Upper lobe of left lung (tissue), 6 donors: Measurements from ENCODE around the gene RAPGEF5. TPM values are rescaled to one million over a fixed set of nuclear protein-coding genes. Genes with fewer than 3 reads are reported as not detected.
A peak's percentile ranks its signal among the peaks of the same experiment; 100 is the strongest.

Source experiments
- ATAC-seq, 2 donors: fragments of 200-7000 bp; cut with Tn5 transposase; one replicate each; pipeline ENCODE4 v1.9.1; 2022; ENCODE audit warnings: mild to moderate bottlenecking in 2 of 2, moderate library complexity in 2 of 2; ENCODE audit not compliant: low FRiP score in 2 of 2
- DNase-seq, 2 donors: peaks; one replicate each; pipeline ENCODE4 v3.0.0-alpha.2; 2019 to 2020
- H3K27ac ChIP-seq, 4 donors: fragments of 200-600 bp; sonication (generic); one replicate each; pipeline ENCODE4 v1.5.1; 2016 to 2019
- H3K27me3 ChIP-seq, 4 donors: fragments of 200-600 bp; sonication (generic); one replicate each; pipeline ENCODE4 v1.5.1; 2017 to 2019
- H3K36me3 ChIP-seq, 4 donors: fragments of 200-600 bp; sonication (generic); one replicate each; pipeline ENCODE4 v1.5.1; 2016 to 2019
- H3K4me1 ChIP-seq, 4 donors: fragments of 200-600 bp; sonication (generic); one replicate each; pipeline ENCODE4 v1.5.1; 2018 to 2019
- H3K4me3 ChIP-seq, 4 donors: fragments of 200-600 bp; sonication (generic); one replicate each; pipeline ENCODE4 v1.5.1; 2017 to 2019; ENCODE audit warnings: mild to moderate bottlenecking in 2 of 4, moderate library complexity in 1 of 4
- H3K9me3 ChIP-seq, 4 donors: fragments of 200-600 bp; sonication (generic); one replicate each; pipeline ENCODE4 v1.5.1; 2018 to 2019
- EP300 ChIP-seq, 4 donors: sonication (generic); formaldehyde crosslinking; IDR thresholded peaks; one replicate each; pipeline ENCODE4 v1.5.1; 2017; ENCODE audit warnings: antibody characterized with exemption in 4 of 4, control low read depth in 2 of 4
- POLR2A ChIP-seq, 4 donors: fragments of 450-650 bp; IDR thresholded peaks; one replicate each; pipeline ENCODE4 v1.5.1; 2016 to 2017; ENCODE audit warnings: antibody characterized with exemption in 4 of 4, mild to moderate bottlenecking in 2 of 4
- POLR2AphosphoS5 ChIP-seq, 2 donors: sonication (generic); formaldehyde crosslinking; IDR thresholded peaks; one replicate each; pipeline ENCODE4 v1.5.1; 2017; ENCODE audit warnings: antibody characterized with exemption in 2 of 2
- WGBS, 2 donors: methylation state at CpG; one replicate each; pipeline ENCODE4 v1.1.5; 2017 to 2018; 5-methylcytosine and 5-hydroxymethylcytosine counted together
- total RNA-seq, 6 donors: library from RNA; depleted of rRNA in 4 of 6; stranded (reverse); fragments of >200 nt in 4 of 6; gene quantifications; one replicate each; pipeline versions ENCODE4 v1.1.0 to v1.2.1, GENCODE V29; 2016 to 2021
- TF ChIP-seq, protein P1 (sequence below), 6 experiments: fragments of 450-650 bp in 4 of 6; fragments of 200-600 bp in 2 of 6; sonication (generic) in 2 of 6; IDR thresholded peaks; one replicate each; pipeline ENCODE4 v1.5.1; 2016 to 2019; ENCODE audit warnings: antibody characterized with exemption in 6 of 6
- donor health status: DM: no; HTN: no; CAD: no; lungs with moderate emphysema.
- donor health status: DM: no; HTN: yes; CAD: no; lungs with severe emphysema.

Gene RAPGEF5
- total RNA-seq, 6 donors from 2014 or later = 68.1 to 206 (median 101) TPM

DNA sequence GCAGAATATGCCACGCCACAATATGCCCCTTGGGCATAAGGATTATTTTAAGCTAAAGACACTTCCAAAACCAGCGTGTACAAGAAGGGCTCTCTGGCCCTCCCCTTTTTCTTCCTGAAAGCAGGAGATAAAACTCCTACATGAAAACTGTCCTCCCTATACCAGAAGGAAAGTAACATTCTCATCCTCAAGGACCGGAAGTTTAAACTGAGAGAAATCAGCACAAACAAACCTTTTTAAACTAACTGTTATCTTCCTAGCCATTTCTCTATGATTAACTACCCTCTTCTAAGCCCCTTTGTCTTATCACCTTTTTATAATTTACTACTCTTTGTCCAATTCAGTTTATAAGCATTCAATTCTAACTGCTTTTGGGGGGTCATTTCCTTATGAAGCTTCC is 16.4 kb upstream of the RAPGEF5 start:
- Histone ChIP-seq H3K36me3 (no peaks in the 10 kb centered on the region), H3K27me3 (no peaks in the 10 kb centered on the region), H3K4me3 (no peak overlapping the region), H3K4me1 (peaks cover 0 to 2% (median 0%) of the 10 kb centered on the region in 4 donors), H3K9me3 (no peaks in the 10 kb centered on the region), H3K27ac (peak overlapping the region in 2 of 4 donors; percentile 13 to 46)
- TF ChIP-seq POLR2A (IDR thresholded peaks at IDR 0.05) (no peak), POLR2AphosphoS5 (IDR thresholded peaks at IDR 0.05) (no peak), EP300 (IDR thresholded peaks at IDR 0.05) (no peak)
- TF ChIP-seq, protein P1, sequence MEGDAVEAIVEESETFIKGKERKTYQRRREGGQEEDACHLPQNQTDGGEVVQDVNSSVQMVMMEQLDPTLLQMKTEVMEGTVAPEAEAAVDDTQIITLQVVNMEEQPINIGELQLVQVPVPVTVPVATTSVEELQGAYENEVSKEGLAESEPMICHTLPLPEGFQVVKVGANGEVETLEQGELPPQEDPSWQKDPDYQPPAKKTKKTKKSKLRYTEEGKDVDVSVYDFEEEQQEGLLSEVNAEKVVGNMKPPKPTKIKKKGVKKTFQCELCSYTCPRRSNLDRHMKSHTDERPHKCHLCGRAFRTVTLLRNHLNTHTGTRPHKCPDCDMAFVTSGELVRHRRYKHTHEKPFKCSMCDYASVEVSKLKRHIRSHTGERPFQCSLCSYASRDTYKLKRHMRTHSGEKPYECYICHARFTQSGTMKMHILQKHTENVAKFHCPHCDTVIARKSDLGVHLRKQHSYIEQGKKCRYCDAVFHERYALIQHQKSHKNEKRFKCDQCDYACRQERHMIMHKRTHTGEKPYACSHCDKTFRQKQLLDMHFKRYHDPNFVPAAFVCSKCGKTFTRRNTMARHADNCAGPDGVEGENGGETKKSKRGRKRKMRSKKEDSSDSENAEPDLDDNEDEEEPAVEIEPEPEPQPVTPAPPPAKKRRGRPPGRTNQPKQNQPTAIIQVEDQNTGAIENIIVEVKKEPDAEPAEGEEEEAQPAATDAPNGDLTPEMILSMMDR (IDR thresholded peaks at IDR 0.05) = no peak
- 59 to 67% methylated on average over 3 of the region's 3 CpGs for WGBS, 2 donors
- ATAC-seq (no peak), DNase-seq (no peak)

DNA sequence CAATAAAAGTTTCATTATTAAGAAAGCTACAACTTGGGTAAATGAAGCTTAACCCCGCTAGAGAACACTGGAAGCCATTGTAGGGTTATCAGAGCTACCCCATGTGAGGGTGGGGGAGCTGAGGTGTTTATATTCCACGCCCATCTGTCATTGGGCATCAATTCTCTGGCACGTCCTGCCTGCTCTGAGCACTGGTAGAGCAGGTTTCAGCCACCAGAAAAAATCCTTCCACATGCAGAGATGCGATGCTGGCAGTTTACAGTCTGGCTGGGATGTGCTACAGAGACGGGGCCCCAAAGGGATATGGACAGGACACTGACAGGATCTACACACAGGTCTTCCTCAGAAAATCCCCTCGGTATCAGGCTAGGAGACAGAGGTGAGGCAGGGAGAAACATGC is 15.9 kb upstream of the RAPGEF5 start:
- Histone ChIP-seq H3K27me3 (no peaks in the 10 kb centered on the region), H3K4me3 (no peak overlapping the region), H3K36me3 (no peaks in the 10 kb centered on the region), H3K9me3 (no peaks in the 10 kb centered on the region), H3K27ac (peak overlapping the region in 2 of 4 donors; percentile 13 to 46), H3K4me1 (no peaks in the 10 kb centered on the region)
- DNase-seq (no peak), ATAC-seq (no peak)
- whole genome bisulfite sequencing, 2 donors = 47 to 50% methylated on average over 6 of the region's 6 CpGs
- TF ChIP-seq, protein P1 (IDR thresholded peaks at IDR 0.05) = no peak
- TF ChIP-seq POLR2AphosphoS5 (IDR thresholded peaks at IDR 0.05) (no peak), EP300 (IDR thresholded peaks at IDR 0.05) (no peak), POLR2A (IDR thresholded peaks at IDR 0.05) (no peak)

- Histone ChIP-seq H3K4me3 (no peak overlapping the region), H3K27me3 (no peaks in the 10 kb centered on the region), H3K9me3 (no peaks in the 10 kb centered on the region), H3K36me3 (no peaks in the 10 kb centered on the region), H3K4me1 (no peaks in the 10 kb centered on the region), H3K27ac (no peak overlapping the region)
- TF ChIP-seq, protein P1 (IDR thresholded peaks at IDR 0.05) = no peak
- TF ChIP-seq EP300 (IDR thresholded peaks at IDR 0.05) (no peak), POLR2A (IDR thresholded peaks at IDR 0.05) (no peak), POLR2AphosphoS5 (IDR thresholded peaks at IDR 0.05) (no peak)
- DNase-seq (no peak), ATAC-seq (no peak)
Observed at GRCh38 chr7:22371878-22372277, 14.9 kb upstream of the RAPGEF5 start.

DNA sequence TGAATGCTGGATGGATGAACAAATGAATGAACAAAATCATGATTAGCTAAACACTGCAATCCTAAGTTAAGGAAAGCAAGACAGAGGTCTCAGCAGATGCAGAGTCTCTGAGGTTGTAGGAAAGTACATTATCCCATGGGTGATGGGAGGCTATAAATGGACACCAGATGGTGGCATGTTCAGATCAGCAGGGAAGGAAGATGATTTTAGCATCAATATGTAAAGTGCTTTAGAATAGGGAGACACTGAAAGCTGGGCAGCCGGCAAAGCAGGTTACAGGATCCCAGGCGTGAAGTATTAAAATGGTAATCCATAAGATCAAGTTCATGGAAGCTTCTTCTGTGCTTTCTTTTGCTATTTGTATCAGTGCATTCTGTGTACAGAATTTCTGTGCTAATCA is 7.9 kb upstream of the RAPGEF5 start:
- ATAC-seq = no peak
- TF ChIP-seq POLR2AphosphoS5 (IDR thresholded peaks at IDR 0.05) (no peak), EP300 (IDR thresholded peaks at IDR 0.05) (no peak), POLR2A (IDR thresholded peaks at IDR 0.05) (no peak)
- TF ChIP-seq, protein P1 (IDR thresholded peaks at IDR 0.05) = no peak
- no peak overlapping the region for H3K4me3 ChIP-seq
- no peaks in the 10 kb centered on the region for H3K9me3 ChIP-seq
- WGBS, 2 donors = 89 to 91% methylated on average over 2 of the region's 2 CpGs
- no peaks in the 10 kb centered on the region for H3K27me3 ChIP-seq
- DNase-seq = no peak
- no peaks in the 10 kb centered on the region for H3K36me3 ChIP-seq
- H3K27ac ChIP-seq = no peak overlapping the region
- no peaks in the 10 kb centered on the region for H3K4me1 ChIP-seq

GRCh38 chr7:22363756-22364422 is 6.9 kb upstream of the RAPGEF5 start:
- WGBS, 2 donors = 87 to 93% methylated on average over 4 of the region's 4 CpGs
- Histone ChIP-seq H3K9me3 (no peaks in the 10 kb centered on the region), H3K4me3 (no peak overlapping the region), H3K4me1 (no peaks in the 10 kb centered on the region), H3K27me3 (no peaks in the 10 kb centered on the region), H3K27ac (no peak overlapping the region), H3K36me3 (no peaks in the 10 kb centered on the region)
- DNase-seq (no peak), ATAC-seq (no peak)
- TF ChIP-seq POLR2AphosphoS5 (IDR thresholded peaks at IDR 0.05) (no peak), POLR2A (IDR thresholded peaks at IDR 0.05) (no peak), EP300 (IDR thresholded peaks at IDR 0.05) (no peak)
- TF ChIP-seq, protein P1 (IDR thresholded peaks at IDR 0.05) = no peak
